Muscle layer of duodenum (tissue), 2 donors: Measurements from ENCODE around the gene SPAG8.

Source experiments
- H3K27ac ChIP-seq: one replicate; pipeline ENCODE4 v1.7.0; 2013; ENCODE audit warnings: mild to moderate bottlenecking, low read length
- H3K27me3 ChIP-seq: one replicate; pipeline ENCODE4 v1.7.0; 2013; ENCODE audit warnings: low read depth, mild to moderate bottlenecking, control low read depth, low read length
- H3K36me3 ChIP-seq, 2 donors: one replicate each; pipeline ENCODE4 v1.7.0; 2013; ENCODE audit warnings: low read length in 2 of 2, control low read depth in 1 of 2, mild to moderate bottlenecking in 1 of 2; ENCODE audit not compliant: insufficient read depth in 2 of 2, control insufficient read depth in 1 of 2
- H3K4me1 ChIP-seq, 2 donors: one replicate each; pipeline ENCODE4 v1.7.0; 2013; ENCODE audit warnings: low read length in 2 of 2, mild to moderate bottlenecking in 2 of 2, control low read depth in 1 of 2, moderate library complexity in 1 of 2; ENCODE audit not compliant: insufficient read depth in 2 of 2, control insufficient read depth in 1 of 2
- H3K4me3 ChIP-seq, 2 donors: one replicate each; pipeline ENCODE4 v1.7.0; 2013; ENCODE audit warnings: low read length in 2 of 2, low read depth in 1 of 2, mild to moderate bottlenecking in 1 of 2
- H3K9me3 ChIP-seq, 2 donors: one replicate each; pipeline ENCODE4 v1.7.0; 2013; ENCODE audit warnings: low read length in 2 of 2, control low read depth in 1 of 2, mild to moderate bottlenecking in 1 of 2; ENCODE audit not compliant: control insufficient read depth in 1 of 2
- donor health status: healthy.

The SPAG8 gene

DNA sequence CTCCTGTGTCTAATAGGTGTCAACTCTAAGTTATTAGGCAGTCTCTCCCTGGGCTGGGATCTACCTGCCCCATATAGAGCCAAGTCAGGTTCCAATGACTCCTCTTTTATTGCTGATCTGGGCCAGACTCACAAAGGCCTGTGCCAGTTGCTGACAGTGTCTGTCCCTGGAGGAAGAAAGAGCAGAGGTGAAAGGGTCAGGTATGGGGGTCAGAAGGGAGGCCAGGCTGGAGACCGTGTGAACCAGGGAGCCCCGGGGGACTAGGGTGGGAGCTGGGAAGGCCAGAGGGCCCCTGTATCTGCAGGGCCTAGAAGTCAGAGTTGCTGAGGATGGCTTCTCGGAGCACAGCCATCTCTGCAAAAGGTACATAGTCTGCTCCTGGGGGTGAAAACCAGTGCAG, 6.3 kb upstream of the SPAG8 start:
- Histone ChIP-seq H3K9me3 (no peaks in the 10 kb centered on the region), H3K27ac (no peak overlapping the region), H3K27me3 (no peaks in the 10 kb centered on the region), H3K4me1 (peaks cover 8 to 14% of the 10 kb centered on the region in 2 donors), H3K4me3 (no peak overlapping the region), H3K36me3 (no peaks in the 10 kb centered on the region)

DNA sequence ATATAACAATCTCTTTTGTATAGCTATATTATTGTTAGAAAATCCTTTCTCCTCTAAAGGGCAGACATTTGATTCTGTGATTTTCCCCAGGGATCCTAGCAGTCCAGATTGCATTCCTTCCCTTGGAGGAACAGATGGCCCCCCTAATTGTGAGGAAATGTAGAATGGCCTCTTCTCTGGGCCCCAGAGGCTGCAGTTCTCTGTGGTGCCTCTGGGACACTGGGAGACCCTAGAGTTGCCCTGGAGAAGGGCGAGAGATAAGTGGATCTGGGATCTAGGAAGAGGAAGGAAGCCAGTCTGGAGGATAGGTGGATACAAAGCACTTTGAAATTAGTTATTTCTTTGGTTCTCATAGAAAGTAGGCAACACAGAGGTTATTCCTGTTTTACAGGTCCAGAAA, 4.6 kb upstream of the SPAG8 start:
- H3K4me3 ChIP-seq: no peak overlapping the region
- no peak overlapping the region for H3K27ac ChIP-seq
- peaks cover 17 to 29% of the 10 kb centered on the region in 2 donors for H3K4me1 ChIP-seq
- H3K27me3 ChIP-seq: no peaks in the 10 kb centered on the region
- H3K9me3 ChIP-seq: no peaks in the 10 kb centered on the region
- no peaks in the 10 kb centered on the region for H3K36me3 ChIP-seq

DNA sequence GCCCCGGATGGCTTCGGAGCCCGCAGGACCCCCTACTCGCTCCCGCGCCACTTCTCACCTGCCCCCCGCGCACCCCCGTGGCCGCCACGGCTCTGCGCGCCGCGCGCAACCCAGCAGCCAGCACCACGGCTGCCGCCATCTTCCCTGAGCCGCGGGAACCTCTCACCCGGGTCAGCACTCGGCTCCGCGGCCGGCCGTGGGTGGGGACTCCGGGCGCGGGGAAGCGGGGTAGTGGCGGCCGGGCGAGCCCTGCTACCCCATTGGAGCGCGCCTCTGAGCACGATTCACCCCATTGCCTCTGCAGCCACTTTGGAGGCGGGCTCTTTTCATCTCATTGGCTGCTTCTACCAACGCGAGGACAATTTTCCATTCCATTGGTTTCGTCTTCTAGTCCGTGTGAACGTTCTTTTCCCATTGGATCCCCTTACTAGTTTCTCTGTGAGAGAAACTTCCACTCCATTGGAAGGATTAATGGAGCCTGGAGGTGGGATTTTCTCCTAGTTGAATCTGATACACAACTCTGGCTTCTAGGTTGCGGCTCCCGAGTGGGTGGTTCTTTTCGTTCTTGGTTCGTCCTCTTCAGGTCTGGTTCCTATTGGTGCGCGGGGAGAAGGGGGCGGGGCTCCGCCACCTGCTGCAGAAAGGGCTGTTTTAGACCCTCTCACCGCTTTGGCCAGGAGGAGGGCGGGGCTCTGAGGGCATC, 2.9 kb upstream of the SPAG8 start, which contains the start of gene HINT2:
HINT2 (minus strand) TSS at position 202 of the 703 bp plus-strand sequence; CDS start at position 139, 63 bp downstream.
- H3K4me1 ChIP-seq: peaks cover 19 to 38% of the 10 kb centered on the region in 2 donors
- H3K9me3 ChIP-seq: no peaks in the 10 kb centered on the region
- peak within 1 kb of the TSS; percentile 92 for H3K27ac ChIP-seq
- no peaks in the 10 kb centered on the region for H3K27me3 ChIP-seq
- H3K4me3 ChIP-seq: peak within 1 kb of the TSS; percentile 86 to 89
- no peaks in the 10 kb centered on the region for H3K36me3 ChIP-seq

DNA sequence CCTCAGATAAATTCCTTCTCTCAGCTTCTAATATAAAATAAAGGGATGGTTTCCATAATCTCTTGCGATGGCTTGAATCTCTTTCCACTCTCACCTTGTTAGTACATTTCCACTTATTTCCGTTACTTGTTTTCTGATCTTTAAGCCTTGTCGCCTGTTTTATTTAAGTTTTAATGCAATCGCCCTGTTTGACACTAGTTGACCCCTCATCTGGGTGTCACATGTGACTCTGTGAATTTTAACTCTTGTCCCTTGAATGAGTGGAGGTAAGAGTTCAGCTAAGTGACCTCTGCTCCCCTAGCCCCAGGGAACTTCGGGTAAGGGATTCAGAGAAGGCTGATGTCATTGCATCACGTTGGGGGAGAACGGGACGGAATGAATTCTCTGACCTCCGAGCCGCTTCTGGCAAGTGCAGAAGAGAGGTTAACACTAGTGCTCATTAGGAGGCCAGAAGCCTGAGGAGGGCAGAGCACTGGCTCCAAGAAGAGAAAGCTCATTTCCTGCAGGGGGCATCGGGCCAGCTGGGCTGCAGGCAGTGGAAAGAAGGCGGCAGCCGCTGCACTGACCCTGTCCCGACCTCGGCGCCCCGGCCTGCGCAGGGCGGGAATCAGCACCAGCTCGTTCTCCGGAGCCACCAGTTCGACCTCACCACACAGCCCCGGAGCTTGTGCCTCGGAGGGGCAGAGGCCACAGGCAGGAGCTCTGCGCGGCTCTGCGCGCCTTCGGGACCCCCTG, 2.2 kb upstream of the SPAG8 start:
- Histone ChIP-seq H3K4me1 (peaks cover 19 to 38% of the 10 kb centered on the region in 2 donors), H3K4me3 (peak overlapping the region; percentile 86 to 89), H3K36me3 (peaks cover 0 to 3% of the 10 kb centered on the region in 2 donors), H3K27me3 (no peaks in the 10 kb centered on the region), H3K27ac (peak overlapping the region; percentile 92), H3K9me3 (no peaks in the 10 kb centered on the region)

DNA sequence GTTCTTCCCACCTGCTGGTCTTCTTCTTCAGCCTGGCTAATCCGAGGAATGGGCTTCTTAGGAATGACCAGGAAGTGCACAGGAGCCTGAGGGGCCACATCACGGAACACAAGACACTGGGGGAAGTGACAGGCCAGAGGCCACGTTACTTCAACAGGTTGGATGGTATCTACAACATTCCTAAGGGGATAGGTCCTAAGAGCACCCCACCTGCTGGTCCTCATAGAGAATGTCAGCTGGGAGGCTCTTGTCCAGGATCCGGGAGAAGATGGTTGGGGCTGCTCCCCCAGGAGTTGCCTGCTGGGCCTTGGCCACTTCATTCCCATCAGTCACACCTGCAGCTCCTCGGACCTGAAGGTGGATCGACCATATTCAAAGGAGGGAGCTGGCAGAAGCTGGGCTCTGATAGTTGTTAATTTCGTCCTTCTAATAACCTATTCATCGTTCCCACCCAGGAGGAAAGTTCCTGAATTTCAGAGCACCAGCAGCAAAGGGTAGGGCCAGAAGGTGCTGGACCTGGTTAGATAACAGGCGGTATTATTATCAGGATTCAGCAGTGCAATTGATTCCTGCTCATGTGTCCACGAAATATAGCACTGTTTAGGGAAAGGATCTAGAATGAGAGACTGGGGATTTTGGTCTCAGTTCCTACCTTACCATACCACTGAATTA, 1.5 kb upstream of the SPAG8 start:
- H3K27ac ChIP-seq: peak overlapping the region; percentile 92
- H3K36me3 ChIP-seq: peaks cover 4 to 10% of the 10 kb centered on the region in 2 donors
- H3K4me1 ChIP-seq: peaks cover 19 to 38% of the 10 kb centered on the region in 2 donors
- H3K9me3 ChIP-seq: no peaks in the 10 kb centered on the region
- no peaks in the 10 kb centered on the region for H3K27me3 ChIP-seq
- peak overlapping the region; percentile 17 to 86 for H3K4me3 ChIP-seq

DNA sequence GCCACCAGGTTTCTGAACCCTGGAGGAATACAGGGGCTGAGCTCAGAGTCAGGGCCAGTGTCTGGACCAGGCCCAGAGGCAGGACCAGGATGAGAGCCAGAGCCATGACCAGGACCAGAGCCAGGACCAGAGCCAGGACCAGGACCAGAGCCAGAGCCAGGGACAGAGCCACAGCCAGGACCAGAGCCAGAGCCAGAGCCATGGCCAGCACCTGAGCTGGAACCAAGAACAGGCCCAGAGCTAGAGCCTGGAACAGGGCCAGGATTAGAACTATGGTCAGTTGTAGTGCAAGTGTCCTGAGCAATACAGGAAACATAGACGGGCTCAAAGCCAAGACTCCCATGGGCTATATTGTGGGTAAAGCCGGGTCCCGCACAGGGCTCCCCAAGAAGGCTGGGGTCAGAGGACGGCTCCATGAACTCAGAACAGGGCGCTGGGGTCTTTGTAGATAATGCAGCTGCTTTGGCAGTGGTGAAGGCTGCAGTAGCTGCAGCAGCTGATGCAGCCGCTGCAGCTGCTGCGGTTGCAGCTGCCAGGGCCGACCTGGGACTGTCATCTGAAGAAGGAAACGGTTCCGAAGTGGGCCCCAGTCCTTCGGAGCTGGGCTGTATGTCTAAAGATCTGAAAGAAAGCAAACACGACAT, 559 bp downstream of the SPAG8 start:
- no peaks in the 10 kb centered on the region for H3K9me3 ChIP-seq
- no peaks in the 10 kb centered on the region for H3K27me3 ChIP-seq
- H3K4me3 ChIP-seq: peak overlapping the region; percentile 84 to 91
- H3K27ac ChIP-seq: peak overlapping the region; percentile 50
- peaks cover 4 to 26% of the 10 kb centered on the region in 2 donors for H3K36me3 ChIP-seq
- peaks cover 19 to 38% of the 10 kb centered on the region in 2 donors for H3K4me1 ChIP-seq

DNA sequence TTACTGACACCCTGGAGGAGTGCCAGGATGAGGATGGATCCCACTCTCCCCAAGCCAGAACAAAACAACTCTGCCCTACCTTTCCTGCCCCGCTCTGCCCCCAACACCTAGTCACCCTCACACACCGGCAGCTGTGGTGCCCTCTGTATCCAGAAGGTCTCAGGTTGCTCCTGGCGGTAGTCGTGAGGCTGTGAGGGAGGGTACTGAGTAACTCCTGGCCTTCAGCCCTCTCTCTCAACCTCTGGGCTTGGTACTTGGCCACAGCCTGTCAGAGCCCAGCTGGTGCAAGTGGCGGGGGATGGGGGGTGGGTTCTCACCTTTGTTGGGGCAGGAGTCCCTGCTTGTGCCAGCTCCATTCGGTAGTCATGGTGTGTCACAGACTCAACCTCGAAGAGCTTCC, 1.9 kb downstream of the SPAG8 start:
- Histone ChIP-seq H3K4me3 (no peak overlapping the region), H3K36me3 (peaks cover 16 to 39% of the 10 kb centered on the region in 2 donors), H3K27me3 (no peaks in the 10 kb centered on the region)

DNA sequence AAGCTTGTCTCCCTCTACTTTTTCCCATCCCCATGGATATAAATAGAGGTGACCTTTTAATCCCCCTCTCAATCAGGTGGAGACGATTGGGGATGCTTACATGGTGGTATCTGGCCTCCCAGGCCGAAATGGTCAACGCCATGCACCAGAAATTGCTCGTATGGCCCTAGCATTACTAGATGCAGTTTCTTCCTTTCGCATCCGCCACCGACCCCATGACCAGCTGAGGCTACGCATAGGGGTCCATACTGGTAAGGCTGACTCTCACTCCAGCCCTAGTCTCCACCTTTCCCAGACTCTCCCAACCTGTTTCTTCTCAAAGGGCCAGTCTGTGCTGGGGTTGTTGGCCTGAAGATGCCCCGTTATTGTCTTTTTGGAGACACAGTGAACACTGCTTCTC, 3.6 kb downstream of the SPAG8 start:
- Histone ChIP-seq H3K4me1 (peaks cover 11 to 25% of the 10 kb centered on the region in 2 donors), H3K36me3 (peaks cover 18 to 42% of the 10 kb centered on the region in 2 donors)

More for the DNA sequence above, 1.9 kb downstream of the SPAG8 start:
- H3K9me3 ChIP-seq: no peaks in the 10 kb centered on the region
- H3K4me1 ChIP-seq: peaks cover 19 to 38% of the 10 kb centered on the region in 2 donors
- no peak overlapping the region for H3K27ac ChIP-seq

DNA sequence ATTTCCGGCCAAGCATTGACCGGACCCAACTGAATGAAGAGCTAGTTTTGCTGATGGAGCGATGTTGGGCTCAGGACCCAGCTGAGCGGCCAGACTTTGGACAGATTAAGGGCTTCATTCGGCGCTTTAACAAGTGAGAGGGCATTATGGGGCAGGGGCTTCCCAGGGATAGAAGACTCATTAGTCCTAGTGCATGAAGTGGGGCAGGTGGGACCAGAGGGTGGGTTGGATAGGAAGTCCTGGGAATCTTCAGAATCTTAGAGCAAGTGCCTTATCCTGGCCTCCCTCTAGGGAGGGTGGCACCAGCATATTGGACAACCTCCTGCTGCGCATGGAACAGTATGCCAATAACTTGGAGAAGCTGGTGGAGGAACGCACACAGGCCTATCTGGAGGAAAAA, 6.0 kb downstream of the SPAG8 start:
- H3K4me3 ChIP-seq: no peak overlapping the region
- peaks cover 0 to 3% of the 10 kb centered on the region in 2 donors for H3K4me1 ChIP-seq
- peaks cover 33 to 64% of the 10 kb centered on the region in 2 donors for H3K36me3 ChIP-seq
- H3K9me3 ChIP-seq: no peaks in the 10 kb centered on the region
- no peak overlapping the region for H3K27ac ChIP-seq
- no peaks in the 10 kb centered on the region for H3K27me3 ChIP-seq

More for the DNA sequence above, 3.6 kb downstream of the SPAG8 start:
- no peak overlapping the region for H3K27ac ChIP-seq
- no peaks in the 10 kb centered on the region for H3K27me3 ChIP-seq
- no peak overlapping the region for H3K4me3 ChIP-seq
- no peaks in the 10 kb centered on the region for H3K9me3 ChIP-seq

DNA sequence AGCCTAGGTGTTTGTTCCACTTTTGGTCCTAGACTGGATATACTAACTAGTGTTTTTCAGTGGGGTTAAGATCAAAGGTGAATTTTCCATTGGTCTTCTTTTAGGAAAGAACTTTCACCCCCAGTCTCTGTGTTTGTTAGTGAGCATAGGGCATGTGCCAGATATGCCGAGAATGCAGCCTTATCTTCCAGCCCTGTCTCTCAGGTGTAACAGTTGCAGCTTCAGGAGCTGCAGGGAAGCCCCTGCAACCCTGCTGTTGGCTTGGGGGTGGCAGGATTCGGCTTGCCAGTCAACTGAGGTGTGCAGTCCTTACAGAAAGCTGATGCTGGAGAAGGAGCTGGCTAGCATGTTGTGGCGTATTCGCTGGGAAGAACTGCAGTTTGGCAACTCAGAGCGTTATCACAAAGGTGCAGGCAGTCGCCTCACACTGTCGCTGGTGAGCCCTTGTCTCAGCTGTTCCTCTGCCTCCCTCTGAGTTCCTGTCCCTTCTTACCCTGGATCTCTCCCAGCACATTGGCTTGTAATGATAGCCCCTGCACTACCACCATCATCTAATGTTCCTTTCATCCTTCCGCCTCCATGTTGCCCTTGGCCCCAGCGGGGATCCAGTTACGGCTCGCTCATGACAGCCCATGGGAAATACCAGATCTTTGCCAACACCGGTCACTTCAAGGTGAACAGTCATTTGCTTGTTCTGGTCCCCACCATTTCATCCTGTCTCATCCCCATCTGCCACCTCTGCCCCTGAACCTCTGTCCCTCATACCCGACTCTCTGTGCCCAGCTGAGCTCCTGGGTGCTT, 10.5 kb downstream of the SPAG8 start:
- Histone ChIP-seq H3K9me3 (no peaks in the 10 kb centered on the region), H3K36me3 (peaks cover 39 to 56% of the 10 kb centered on the region in 2 donors), H3K27me3 (no peaks in the 10 kb centered on the region), H3K4me3 (no peak overlapping the region), H3K27ac (no peak overlapping the region), H3K4me1 (no peaks in the 10 kb centered on the region)
